ENCODE measurements around the gene OR4A15.

DNA sequence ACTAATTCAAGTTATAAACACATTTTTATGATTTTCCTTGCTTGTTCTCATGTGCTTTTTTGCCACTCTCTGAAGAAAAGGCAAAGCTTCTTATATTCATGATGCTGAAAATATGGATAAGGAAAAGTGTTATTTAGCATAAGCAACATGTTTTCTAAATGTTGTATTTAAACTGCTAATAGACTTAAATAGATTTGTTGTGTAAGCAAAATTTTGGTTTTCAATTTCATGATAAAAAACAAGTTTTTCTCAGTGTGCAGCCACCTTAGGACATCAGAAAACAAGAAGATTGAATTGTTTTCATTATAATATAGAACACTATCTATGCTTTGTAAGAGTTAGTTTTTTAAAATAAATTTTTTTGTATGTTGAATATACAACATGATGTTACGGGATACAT, 22.5 kb upstream of the OR4A15 start:
- TF ChIP-seq, protein P1, sequence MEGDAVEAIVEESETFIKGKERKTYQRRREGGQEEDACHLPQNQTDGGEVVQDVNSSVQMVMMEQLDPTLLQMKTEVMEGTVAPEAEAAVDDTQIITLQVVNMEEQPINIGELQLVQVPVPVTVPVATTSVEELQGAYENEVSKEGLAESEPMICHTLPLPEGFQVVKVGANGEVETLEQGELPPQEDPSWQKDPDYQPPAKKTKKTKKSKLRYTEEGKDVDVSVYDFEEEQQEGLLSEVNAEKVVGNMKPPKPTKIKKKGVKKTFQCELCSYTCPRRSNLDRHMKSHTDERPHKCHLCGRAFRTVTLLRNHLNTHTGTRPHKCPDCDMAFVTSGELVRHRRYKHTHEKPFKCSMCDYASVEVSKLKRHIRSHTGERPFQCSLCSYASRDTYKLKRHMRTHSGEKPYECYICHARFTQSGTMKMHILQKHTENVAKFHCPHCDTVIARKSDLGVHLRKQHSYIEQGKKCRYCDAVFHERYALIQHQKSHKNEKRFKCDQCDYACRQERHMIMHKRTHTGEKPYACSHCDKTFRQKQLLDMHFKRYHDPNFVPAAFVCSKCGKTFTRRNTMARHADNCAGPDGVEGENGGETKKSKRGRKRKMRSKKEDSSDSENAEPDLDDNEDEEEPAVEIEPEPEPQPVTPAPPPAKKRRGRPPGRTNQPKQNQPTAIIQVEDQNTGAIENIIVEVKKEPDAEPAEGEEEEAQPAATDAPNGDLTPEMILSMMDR (IDR thresholded peaks at IDR 0.05; ENCODE audit: poor library complexity) = no peak
- TF ChIP-seq EZH2 (IDR thresholded peaks at IDR 0.05; ENCODE audit: borderline replicate concordance) = no peak
